Parathyroid adenoma (tissue), 2 donors: Measurements from ENCODE around the gene CRHR2.

Experiments
- H2AFZ ChIP-seq: fragments of 300-600 bp; sonication (generic); one replicate; pipeline ENCODE4 v1.7.0; 2017; ENCODE audit warnings: antibody characterized with exemption, mild to moderate bottlenecking
- H3K27ac ChIP-seq: fragments of 300-600 bp; sonication (generic); one replicate; pipeline ENCODE4 v1.7.0; 2017
- H3K27me3 ChIP-seq: fragments of 300-600 bp; sonication (generic); one replicate; pipeline ENCODE4 v1.7.0; 2017; ENCODE audit warnings: low read length; ENCODE audit not compliant: control insufficient read depth, insufficient read depth
- H3K36me3 ChIP-seq: fragments of 300-600 bp; sonication (generic); one replicate; pipeline ENCODE4 v1.7.0; 2017; ENCODE audit warnings: low read length; ENCODE audit not compliant: control insufficient read depth, insufficient read depth
- H3K4me1 ChIP-seq: fragments of 300-600 bp; sonication (generic); one replicate; pipeline ENCODE4 v1.7.0; 2017; ENCODE audit warnings: control low read depth
- H3K4me2 ChIP-seq: fragments of 300-600 bp; sonication (generic); one replicate; pipeline ENCODE4 v1.7.0; 2017; ENCODE audit warnings: low read length
- H3K4me3 ChIP-seq: fragments of 300-600 bp; sonication (generic); one replicate; pipeline ENCODE4 v1.7.0; 2017; ENCODE audit warnings: low read depth, low read length
- H3K79me2 ChIP-seq: fragments of 300-600 bp; sonication (generic); one replicate; pipeline ENCODE4 v1.7.0; 2017; ENCODE audit warnings: control low read depth
- H3K9ac ChIP-seq: fragments of 300-600 bp; sonication (generic); one replicate; pipeline ENCODE4 v1.7.0; 2017; ENCODE audit warnings: mild to moderate bottlenecking
- H3K9me3 ChIP-seq: fragments of 300-600 bp; sonication (generic); one replicate; pipeline ENCODE4 v1.7.0; 2017; ENCODE audit warnings: low read length; ENCODE audit not compliant: control insufficient read depth
- TF ChIP-seq, protein P1 (sequence below): fragments of 300-600 bp; sonication (generic); IDR thresholded peaks from one replicate; pipeline ENCODE4 v1.7.0; 2017; ENCODE audit warnings: antibody characterized with exemption, mild to moderate bottlenecking
- donor health status: primary hyperparathyroidism.

The CRHR2 gene

DNA sequence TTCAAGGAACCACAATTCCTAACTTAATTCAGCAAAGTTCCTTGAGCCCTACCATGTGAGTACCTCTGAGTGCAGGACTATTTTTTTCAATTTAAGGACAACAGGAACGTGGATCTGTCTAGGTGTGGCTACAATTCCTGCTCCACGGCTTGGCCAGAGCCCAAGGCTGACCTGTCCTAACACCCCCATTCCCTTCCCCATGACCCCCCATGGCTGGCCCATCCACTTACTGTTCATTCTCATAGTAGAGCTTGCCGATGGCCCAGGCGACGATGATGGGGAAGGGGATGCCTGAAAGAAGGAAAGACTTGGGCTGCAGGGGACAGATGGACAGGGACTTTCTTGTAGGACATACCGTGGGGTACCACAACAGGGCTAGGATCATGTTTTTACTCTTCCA lies 20.3 kb downstream of the CRHR2 start:
- Histone ChIP-seq H3K4me3 (no peak overlapping the region), H3K27me3 (no peaks in the 10 kb centered on the region), H3K36me3 (no peaks in the 10 kb centered on the region), H3K9me3 (no peaks in the 10 kb centered on the region), H3K4me2 (no peak overlapping the region), H3K9ac (no peak overlapping the region), H3K4me1 (no peaks in the 10 kb centered on the region), H2AFZ (no peak overlapping the region), H3K79me2 (no peaks in the 10 kb centered on the region), H3K27ac (no peak overlapping the region)
- TF ChIP-seq, protein P1, sequence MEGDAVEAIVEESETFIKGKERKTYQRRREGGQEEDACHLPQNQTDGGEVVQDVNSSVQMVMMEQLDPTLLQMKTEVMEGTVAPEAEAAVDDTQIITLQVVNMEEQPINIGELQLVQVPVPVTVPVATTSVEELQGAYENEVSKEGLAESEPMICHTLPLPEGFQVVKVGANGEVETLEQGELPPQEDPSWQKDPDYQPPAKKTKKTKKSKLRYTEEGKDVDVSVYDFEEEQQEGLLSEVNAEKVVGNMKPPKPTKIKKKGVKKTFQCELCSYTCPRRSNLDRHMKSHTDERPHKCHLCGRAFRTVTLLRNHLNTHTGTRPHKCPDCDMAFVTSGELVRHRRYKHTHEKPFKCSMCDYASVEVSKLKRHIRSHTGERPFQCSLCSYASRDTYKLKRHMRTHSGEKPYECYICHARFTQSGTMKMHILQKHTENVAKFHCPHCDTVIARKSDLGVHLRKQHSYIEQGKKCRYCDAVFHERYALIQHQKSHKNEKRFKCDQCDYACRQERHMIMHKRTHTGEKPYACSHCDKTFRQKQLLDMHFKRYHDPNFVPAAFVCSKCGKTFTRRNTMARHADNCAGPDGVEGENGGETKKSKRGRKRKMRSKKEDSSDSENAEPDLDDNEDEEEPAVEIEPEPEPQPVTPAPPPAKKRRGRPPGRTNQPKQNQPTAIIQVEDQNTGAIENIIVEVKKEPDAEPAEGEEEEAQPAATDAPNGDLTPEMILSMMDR = no peak

DNA sequence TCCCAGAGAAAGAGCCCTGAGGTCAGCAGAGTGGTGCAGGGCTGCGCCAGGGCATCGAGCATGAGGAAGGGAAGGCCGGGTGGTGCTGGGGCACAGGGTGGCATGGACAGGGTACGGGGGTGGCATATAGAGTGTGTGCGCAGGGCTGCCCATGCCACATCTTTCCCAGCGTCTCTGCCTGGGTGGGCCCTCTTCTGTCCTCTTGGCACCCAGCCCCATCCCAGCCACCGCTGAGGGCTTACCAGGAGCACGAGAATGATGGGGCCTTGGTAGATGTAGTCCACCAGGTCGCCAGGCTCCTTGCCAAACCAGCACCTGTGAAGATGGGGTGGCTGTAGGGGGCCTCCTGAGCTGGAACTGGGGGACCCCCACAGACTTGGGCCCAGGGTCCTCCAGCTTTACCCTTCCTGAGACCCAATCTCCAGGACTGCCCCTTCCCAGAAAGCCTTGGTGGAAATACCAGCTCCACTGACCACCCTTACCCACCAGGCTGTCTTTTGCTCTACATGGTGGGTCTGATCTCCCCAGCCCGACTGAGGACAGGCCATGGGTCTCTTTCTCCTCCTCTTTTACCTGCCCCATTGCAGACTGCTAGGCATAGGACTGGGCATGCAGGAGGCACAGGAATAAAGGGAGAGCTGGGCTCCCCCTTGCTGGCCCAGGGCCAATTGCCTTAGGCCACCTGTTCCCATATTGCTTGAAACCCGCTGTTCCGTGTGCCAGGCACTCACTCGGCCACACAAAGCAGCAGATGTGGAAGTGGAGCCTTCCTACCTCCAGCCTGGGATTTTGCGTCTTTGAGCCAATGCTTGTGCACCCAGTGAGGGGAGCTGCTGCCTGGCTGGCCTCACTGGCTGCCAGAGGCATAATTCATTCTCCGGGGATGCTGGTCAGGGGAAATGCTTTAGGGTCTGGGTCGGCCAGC lies 21.7 kb downstream of the CRHR2 start:
- no peak overlapping the region for H3K9ac ChIP-seq
- TF ChIP-seq, protein P1 = no peak
- no peak overlapping the region for H3K4me3 ChIP-seq
- no peak overlapping the region for H2AFZ ChIP-seq
- H3K27ac ChIP-seq = no peak overlapping the region
- no peaks in the 10 kb centered on the region for H3K9me3 ChIP-seq
- H3K79me2 ChIP-seq = no peaks in the 10 kb centered on the region
- no peak overlapping the region for H3K4me2 ChIP-seq
- no peaks in the 10 kb centered on the region for H3K4me1 ChIP-seq
- H3K36me3 ChIP-seq = no peaks in the 10 kb centered on the region
- no peaks in the 10 kb centered on the region for H3K27me3 ChIP-seq

DNA sequence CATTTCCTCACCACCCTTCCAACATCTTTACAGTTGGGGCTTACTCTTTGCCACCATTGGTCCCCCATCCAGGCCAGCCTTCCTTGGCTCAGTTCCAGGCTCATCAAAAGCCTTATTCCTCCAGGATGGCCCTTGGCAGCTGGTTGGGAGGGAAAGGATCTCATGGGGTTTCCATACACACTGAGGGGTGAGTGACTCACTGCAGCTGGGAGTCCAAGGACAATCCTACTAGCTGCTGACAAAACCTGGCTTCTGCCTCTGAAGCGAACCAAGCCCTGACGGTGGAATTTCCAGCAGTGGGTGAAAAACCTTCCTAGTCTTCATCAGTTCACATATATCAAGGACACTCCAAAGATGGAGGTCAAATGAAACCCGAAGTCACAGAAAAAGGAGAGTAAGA lies 22.9 kb downstream of the CRHR2 start:
- no peak overlapping the region for H3K4me3 ChIP-seq
- H3K27me3 ChIP-seq = no peaks in the 10 kb centered on the region
- H3K4me1 ChIP-seq = no peaks in the 10 kb centered on the region
- no peak overlapping the region for H3K27ac ChIP-seq
- H3K4me2 ChIP-seq = no peak overlapping the region
- TF ChIP-seq, protein P1 = no peak
- H3K36me3 ChIP-seq = no peaks in the 10 kb centered on the region
- no peak overlapping the region for H3K9ac ChIP-seq
- H3K9me3 ChIP-seq = no peaks in the 10 kb centered on the region
- no peak overlapping the region for H2AFZ ChIP-seq
- H3K79me2 ChIP-seq = no peaks in the 10 kb centered on the region

DNA sequence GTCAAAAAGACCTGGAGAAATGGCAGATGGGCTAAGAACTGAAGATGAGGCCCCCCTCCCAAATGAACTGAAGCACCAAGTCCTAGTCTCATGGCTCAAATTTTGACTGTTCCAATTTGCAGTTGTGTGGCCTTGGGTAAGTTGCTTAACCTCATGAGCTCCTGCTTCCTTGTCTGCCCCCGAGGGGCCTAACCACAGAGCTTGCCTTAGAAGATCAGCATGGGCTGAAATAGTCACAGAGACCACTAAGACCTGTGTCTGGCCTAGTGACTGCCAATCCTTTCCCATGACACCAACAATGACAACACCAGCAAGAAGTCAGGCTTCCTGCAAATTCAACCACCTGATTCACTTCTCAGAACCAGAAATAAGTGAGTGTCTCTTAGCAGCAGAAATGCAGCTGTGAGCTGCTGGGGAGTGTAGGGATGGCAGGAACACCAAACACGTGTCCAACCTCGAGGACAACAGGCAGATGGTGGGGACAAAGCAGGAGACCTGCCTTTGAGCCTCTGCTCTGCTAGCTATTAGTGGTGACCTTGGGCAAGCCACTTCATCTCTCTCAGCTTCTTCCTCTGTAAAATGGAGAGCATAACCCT lies 23.7 kb downstream of the CRHR2 start:
- no peak overlapping the region for H3K4me2 ChIP-seq
- TF ChIP-seq, protein P1 = no peak
- no peaks in the 10 kb centered on the region for H3K4me1 ChIP-seq
- H3K9me3 ChIP-seq = no peaks in the 10 kb centered on the region
- H2AFZ ChIP-seq = no peak overlapping the region
- no peaks in the 10 kb centered on the region for H3K36me3 ChIP-seq
- H3K4me3 ChIP-seq = no peak overlapping the region
- no peak overlapping the region for H3K27ac ChIP-seq
- no peaks in the 10 kb centered on the region for H3K79me2 ChIP-seq
- H3K9ac ChIP-seq = no peak overlapping the region
- no peaks in the 10 kb centered on the region for H3K27me3 ChIP-seq
